OCI-LY7 (cell line): Measurements from ENCODE around the gene ALDH16A1. TPM values are rescaled to one million over a fixed set of nuclear protein-coding genes. Genes with fewer than 3 reads are reported as not detected.

Experiments
- BruUV-seq: library from RNA; stranded (reverse); fragments of 400-500 nt; replicated peaks from 2 replicates; lab custom pipeline; 2021; lab: Mats Ljungman, UMichigan
- CTCF ChIA-PET: fragments of 300-600 bp; sonication (Branson Sonifier 250); formaldehyde crosslinking; loops from one replicate; lab custom pipeline; 2022; ENCODE audit warnings: antibody characterized with exemption; ENCODE audit not compliant: unreplicated experiment; lab: Charles Lee
- POLR2A ChIA-PET: fragments of 300-600 bp; sonication (Branson Sonifier 250); formaldehyde crosslinking; loops from one replicate; lab custom pipeline; 2022; ENCODE audit warnings: antibody characterized with exemption; lab: Charles Lee
- DNase-seq: peaks from one replicate; pipeline ENCODE4 v3.0.0-alpha.2; 2015; ENCODE audit warnings: low spot score
- H2AFZ ChIP-seq: fragments of 200-600 bp; sonication (generic), shearing (Covaris generic); 2 replicates; pipeline ENCODE4 v1.6.1; 2014; ENCODE audit warnings: mild to moderate bottlenecking, antibody characterized with exemption, low read length, moderate library complexity
- H3K27ac ChIP-seq: fragments of 200-600 bp; sonication (generic); 2 replicates; pipeline ENCODE4 v1.5.1; 2014; ENCODE audit warnings: mixed run types, low read depth, mild to moderate bottlenecking, moderate library complexity, low read length, inconsistent platforms; ENCODE audit not compliant: poor library complexity, severe bottlenecking
- H3K36me3 ChIP-seq: fragments of 200-600 bp; sonication (generic); 2 replicates; pipeline ENCODE4 v1.6.1; 2014; ENCODE audit warnings: mild to moderate bottlenecking, antibody characterized with exemption, low read length, moderate library complexity, mixed read lengths; ENCODE audit not compliant: insufficient read depth
- H3K4me1 ChIP-seq: fragments of 200-600 bp; sonication (generic); 2 replicates; pipeline ENCODE4 v1.5.1; 2014; ENCODE audit warnings: mild to moderate bottlenecking, low read length; ENCODE audit not compliant: insufficient read depth, poor library complexity, severe bottlenecking
- H3K4me2 ChIP-seq: fragments of 200-600 bp; sonication (generic); 2 replicates; pipeline ENCODE4 v1.6.1; 2014; ENCODE audit warnings: mild to moderate bottlenecking, low read length
- H3K4me3 ChIP-seq: fragments of 200-600 bp; sonication (generic); 2 replicates; pipeline ENCODE4 v1.5.1; 2014; ENCODE audit warnings: mild to moderate bottlenecking, low read depth, low read length; ENCODE audit not compliant: poor library complexity, severe bottlenecking
- H3K79me2 ChIP-seq: fragments of 200-600 bp; sonication (generic); 2 replicates; pipeline ENCODE4 v1.6.1; 2016; ENCODE audit warnings: low read depth, mild to moderate bottlenecking, low read length, moderate library complexity, mixed read lengths; ENCODE audit not compliant: insufficient read depth
- H3K9me2 ChIP-seq: fragments of 200-600 bp; sonication (generic); 2 replicates; pipeline ENCODE4 v1.6.1; 2016; ENCODE audit warnings: mild to moderate bottlenecking, low read length, mixed read lengths; ENCODE audit not compliant: insufficient read depth
- H3K9me3 ChIP-seq: fragments of 200-600 bp; sonication (generic); 2 replicates; pipeline ENCODE4 v1.6.1; 2014; ENCODE audit warnings: mild to moderate bottlenecking, mixed run types, low read length, mixed read lengths
- H4K20me1 ChIP-seq: fragments of 200-600 bp; sonication (generic); 2 replicates; pipeline ENCODE4 v1.6.1; 2014; ENCODE audit warnings: mild to moderate bottlenecking, antibody characterized with exemption, low read length, moderate library complexity, mixed read lengths; ENCODE audit not compliant: insufficient read depth
- CTCF ChIP-seq: fragments of 200-600 bp; sonication (generic); conservative IDR thresholded peaks from 2 replicates; pipeline ENCODE4 v1.5.1; 2014; ENCODE audit warnings: mild to moderate bottlenecking, antibody characterized with exemption, low read length, moderate library complexity, mixed read lengths
- EZH2phosphoT487 ChIP-seq: fragments of 200-600 bp; sonication (generic); IDR thresholded peaks from 2 replicates; pipeline ENCODE4 v1.6.1; 2018; ENCODE audit warnings: low read depth, borderline replicate concordance, mild to moderate bottlenecking, mixed run types, antibody characterized with exemption, low read length, moderate library complexity, mixed read lengths
- intact Hi-C: fragments of 100-400 bp; cut with micrococcal nuclease; formaldehyde crosslinking; loops from one replicate; pipeline ENCODE4 v1.10.0; 2022; ENCODE audit not compliant: unreplicated experiment
- total RNA-seq, 2 experiments: library from RNA; depleted of rRNA in 1 of 2; stranded (reverse); fragments of >200 nt in 1 of 2; shearing (Covaris generic) in 1 of 2; gene quantifications; 2 replicates each; pipeline ENCODE4 v1.2.3, GENCODE V29; 2014 to 2022

ALDH16A1 gene
- total RNA-seq, 2 experiments from 2014 or later = 26.0 to 55.4 TPM

- H3K36me3 ChIP-seq = peaks cover 50% of the 10 kb centered on the region
- CTCF ChIA-PET = interaction anchor here (0.5 kb wide), 1 partner anchor 14 kb away, joined by 6 read pairs; no protein-coding TSS in a partner anchor
These were observed 34.4 kb downstream of the ALDH16A1 start, which contains the start of gene RPL13A for GRCh38 chr19:49487277-49488045. Gene RPL13A, plus strand, starts transcription at chr19:49487608. Its CDS starts 22 bp downstream, at chr19:49487630.

GRCh38 chr19:49488046-49488862 is 35.2 kb downstream of the ALDH16A1 start:
- H2AFZ ChIP-seq = no peak overlapping the region
- DNase-seq = peak; percentile 37
- H3K4me3 ChIP-seq = peak overlapping the region; percentile 95
- H3K9me3 ChIP-seq = no peaks in the 10 kb centered on the region
- no peak; the same call in 1 of the 2 replicates for TF ChIP-seq CTCF
- H3K27ac ChIP-seq = peak overlapping the region; percentile 94
- peaks cover 38% of the 10 kb centered on the region for H3K4me1 ChIP-seq
- ChIA-PET POLR2A (interaction anchor here (1.1 to 1.4 kb wide), 2 partner anchors 15 to 37 kb away, joined by 3 to 4 read pairs; partner anchors contain the start of genes FLT3LG and PIH1D1), CTCF (interaction anchor here (0.5 kb wide), 1 partner anchor 14 kb away, joined by 6 read pairs; no protein-coding TSS in a partner anchor)
- H3K9me2 ChIP-seq = no peaks in the 10 kb centered on the region
- intact Hi-C loops = loop anchor here (5.0 kb wide), 1 partner anchor 36 kb away; the partner anchor contains the start of genes ALDH16A1 and PIH1D1
- peaks cover 12% of the 10 kb centered on the region; the same call in 1 of the 2 replicates for H4K20me1 ChIP-seq
- peaks cover 58% of the 10 kb centered on the region for H3K36me3 ChIP-seq
- BruUV-seq = no TSS peak
- H3K4me2 ChIP-seq = peak overlapping the region; percentile 80
- peaks cover 34% of the 10 kb centered on the region for H3K79me2 ChIP-seq

More at GRCh38 chr19:49487277-49488045, 34.4 kb downstream of the ALDH16A1 start, which contains the start of gene RPL13A:
- TF ChIP-seq EZH2phosphoT487 (no peak), CTCF (no peak)
- peaks cover 12% of the 10 kb centered on the region; the same call in 1 of the 2 replicates for H4K20me1 ChIP-seq
- intact Hi-C loops = loop anchor here (5.0 kb wide), 1 partner anchor 35 kb away; the partner anchor contains the start of genes ALDH16A1 and PIH1D1
- H2AFZ ChIP-seq = peak within 1 kb of the TSS; percentile 44
- DNase-seq = peak; percentile 100
- H3K79me2 ChIP-seq = peaks cover 34% of the 10 kb centered on the region
- no peaks in the 10 kb centered on the region for H3K9me2 ChIP-seq
- BruUV-seq = TSS peak; percentile 79
- peak within 1 kb of the TSS; percentile 80 for H3K4me2 ChIP-seq
- peak within 1 kb of the TSS; percentile 95 for H3K4me3 ChIP-seq
- H3K27ac ChIP-seq = peak within 1 kb of the TSS; percentile 94
- POLR2A ChIA-PET = interaction anchor here (1.4 kb wide), 1 partner anchor 36 kb away, joined by 3 read pairs; the partner anchor contains the start of gene PIH1D1
- H3K9me3 ChIP-seq = no peaks in the 10 kb centered on the region
- peaks cover 30% of the 10 kb centered on the region for H3K4me1 ChIP-seq
